Measurements from ENCODE around the gene OR52A5. TPM values are rescaled to one million over a fixed set of nuclear protein-coding genes. Genes with fewer than 3 reads are reported as not detected.

OR52A5 gene
- total and polyA plus RNA-seq, 8 donors, result not detected

GRCh38 chr11:5088556-5088955 is 49.6 kb downstream of the OR52A5 start:
- intact Hi-C loops (cut with DNase I), result no loop called here
- no peak for TF ChIP-seq CTCF (IDR thresholded peaks at IDR 0.05)

GRCh38 chr11:5083602-5084001 is 54.6 kb downstream of the OR52A5 start:
- H3K36me3 ChIP-seq, result no peaks in the 10 kb centered on the region
- H3K4me1 ChIP-seq, result no peaks in the 10 kb centered on the region
- TF ChIP-seq CTCF (IDR thresholded peaks at IDR 0.05), result no peak
- H3K4me3 ChIP-seq, result no peak overlapping the region
- intact Hi-C loops (cut with DNase I), result no loop called here
- DNase-seq, result no peak
- no peaks in the 10 kb centered on the region for H3K9me3 ChIP-seq
- no peak for ATAC-seq
- H3K27me3 ChIP-seq, result no peaks in the 10 kb centered on the region
- no peak overlapping the region for H3K27ac ChIP-seq

More at GRCh38 chr11:5088556-5088955, 49.6 kb downstream of the OR52A5 start:
- Histone ChIP-seq H3K36me3 (no peaks in the 10 kb centered on the region), H3K27me3 (no peaks in the 10 kb centered on the region), H3K27ac (no peak overlapping the region), H3K9me3 (no peaks in the 10 kb centered on the region), H3K4me1 (no peaks in the 10 kb centered on the region), H3K4me3 (no peak overlapping the region)
- DNase-seq (no peak), ATAC-seq (no peak)

- Histone ChIP-seq H3K4me1 (no peaks in the 10 kb centered on the region), H3K4me3 (no peak overlapping the region), H3K36me3 (no peaks in the 10 kb centered on the region), H3K9me3 (no peaks in the 10 kb centered on the region), H3K27me3 (no peaks in the 10 kb centered on the region), H3K27ac (no peak overlapping the region)
- ATAC-seq (no peak), DNase-seq (no peak)
- intact Hi-C loops (cut with DNase I), result no loop called here
- no peak for TF ChIP-seq CTCF (IDR thresholded peaks at IDR 0.05)
These were observed 56.8 kb downstream of the OR52A5 start for GRCh38 chr11:5081405-5081804.

Other genes starting within 250 kb of the OR52A5 start
- not detected for gene OR51A7, start 234.6 kb downstream of the OR52A5 start, total RNA-seq
- gene OR51A7, start 234.6 kb downstream of the OR52A5 start, polyA plus RNA-seq (ENCODE audit: insufficient read length in 6 of 6), result not detected
- gene OR51G2, start 219.0 kb downstream of the OR52A5 start, total RNA-seq, result not detected
- not detected for gene OR51G2, start 219.0 kb downstream of the OR52A5 start, polyA plus RNA-seq (ENCODE audit: insufficient read length in 6 of 6)
- gene OR51G1, start 214.0 kb downstream of the OR52A5 start, total RNA-seq, result not detected
- gene OR51G1, start 214.0 kb downstream of the OR52A5 start, polyA plus RNA-seq (ENCODE audit: insufficient read length in 6 of 6), result not detected
- not detected for gene OR51A4, start 190.8 kb downstream of the OR52A5 start, total RNA-seq
- gene OR51A4, start 190.8 kb downstream of the OR52A5 start, polyA plus RNA-seq (ENCODE audit: insufficient read length in 6 of 6), result not detected
- not detected for gene OR51A2, start 182.6 kb downstream of the OR52A5 start, total RNA-seq
- not detected for gene OR51A2, start 182.6 kb downstream of the OR52A5 start, polyA plus RNA-seq (ENCODE audit: insufficient read length in 6 of 6)
- gene OR51L1, start 143.5 kb downstream of the OR52A5 start, total RNA-seq, result not detected
- under 1 TPM in 5 of 6 donors, not detected in 1; 0.01 to 0.06 (median 0.03) TPM for gene OR51L1, start 143.5 kb downstream of the OR52A5 start, polyA plus RNA-seq (ENCODE audit: insufficient read length in 6 of 6)
- gene OR52J3, start 91.8 kb downstream of the OR52A5 start, total RNA-seq, result not detected
- not detected for gene OR52J3, start 91.8 kb downstream of the OR52A5 start, polyA plus RNA-seq (ENCODE audit: insufficient read length in 6 of 6)
- gene OR52E2, start 78.7 kb downstream of the OR52A5 start, total RNA-seq, result not detected
- gene OR52E2, start 78.7 kb downstream of the OR52A5 start, polyA plus RNA-seq (ENCODE audit: insufficient read length in 6 of 6), result not detected
- not detected for gene OR52E1, start 68.8 kb downstream of the OR52A5 start, total RNA-seq
- gene OR52E1, start 68.8 kb downstream of the OR52A5 start, polyA plus RNA-seq (ENCODE audit: insufficient read length in 6 of 6), result not detected
- not detected for gene OR52A1, start 16.4 kb upstream of the OR52A5 start, total RNA-seq
- gene OR52A1, start 16.4 kb upstream of the OR52A5 start, polyA plus RNA-seq (ENCODE audit: insufficient read length in 6 of 6), result under 1 TPM; 0.02 to 0.03 (median 0.03) TPM
- gene OR51V1, start 62.3 kb upstream of the OR52A5 start, total RNA-seq, result not detected
- not detected for gene OR51V1, start 62.3 kb upstream of the OR52A5 start, polyA plus RNA-seq (ENCODE audit: insufficient read length in 6 of 6)
- 100 to 1,000 TPM; 247 to 273 TPM for gene HBB, start 88.7 kb upstream of the OR52A5 start, total RNA-seq
- 100 to 1,000 TPM; 137 to 967 (median 304) TPM for gene HBB, start 88.7 kb upstream of the OR52A5 start, polyA plus RNA-seq (ENCODE audit: insufficient read length in 6 of 6)
- under 1 TPM in 1 of 2 donors, not detected in 1; 0.82 TPM for gene HBD, start 96.1 kb upstream of the OR52A5 start, total RNA-seq
- gene HBD, start 96.1 kb upstream of the OR52A5 start, polyA plus RNA-seq (ENCODE audit: insufficient read length in 6 of 6), result 1 to 10 TPM in 3 of 6 donors, under 1 TPM in 3; 0.44 to 1.2 (median 0.96) TPM
- gene HBG1, start 111.5 kb upstream of the OR52A5 start, total RNA-seq, result not detected
- 1,000 to 10,000 TPM in 3 of 6 donors, 10 to 100 TPM in 1, 1 to 10 TPM in 2; 3.5 to 2,797 (median 512) TPM for gene HBG1, start 111.5 kb upstream of the OR52A5 start, polyA plus RNA-seq (ENCODE audit: insufficient read length in 6 of 6)
- gene HBG2, start 116.4 kb upstream of the OR52A5 start, total RNA-seq, result not detected
- gene HBG2, start 116.4 kb upstream of the OR52A5 start, polyA plus RNA-seq (ENCODE audit: insufficient read length in 6 of 6), result 1,000 to 10,000 TPM; 1,963 to 7,853 (median 3,552) TPM
- not detected for gene HBE1, start 131.6 kb upstream of the OR52A5 start, total RNA-seq
- gene HBE1, start 131.6 kb upstream of the OR52A5 start, polyA plus RNA-seq (ENCODE audit: insufficient read length in 6 of 6), result 10 to 100 TPM in 3 of 6 donors, 1 to 10 TPM in 3; 4.2 to 41.6 (median 16.3) TPM
- not detected for gene OR51B4, start 163.6 kb upstream of the OR52A5 start, total RNA-seq
- under 1 TPM in 5 of 6 donors, not detected in 1; 0.35 to 0.58 (median 0.53) TPM for gene OR51B4, start 163.6 kb upstream of the OR52A5 start, polyA plus RNA-seq (ENCODE audit: insufficient read length in 6 of 6)
- gene OR51B2, start 185.9 kb upstream of the OR52A5 start, total RNA-seq, result not detected
- gene OR51B2, start 185.9 kb upstream of the OR52A5 start, polyA plus RNA-seq (ENCODE audit: insufficient read length in 6 of 6), result under 1 TPM in 1 of 6 donors, not detected in 5; 0.23 TPM
- under 1 TPM; 0.29 to 0.41 TPM for gene OR51B5, start 205.2 kb upstream of the OR52A5 start, total RNA-seq
- under 1 TPM; 0.41 to 0.87 (median 0.71) TPM for gene OR51B5, start 205.2 kb upstream of the OR52A5 start, polyA plus RNA-seq (ENCODE audit: insufficient read length in 6 of 6)
- gene OR51B6, start 213.2 kb upstream of the OR52A5 start, total RNA-seq, result not detected
- under 1 TPM in 1 of 6 donors, not detected in 5; 0.14 TPM for gene OR51B6, start 213.2 kb upstream of the OR52A5 start, polyA plus RNA-seq (ENCODE audit: insufficient read length in 6 of 6)
- gene OR51M1, start 245.5 kb upstream of the OR52A5 start, total RNA-seq, result not detected
- under 1 TPM in 4 of 6 donors, not detected in 2; 0.06 to 0.24 (median 0.08) TPM for gene OR51M1, start 245.5 kb upstream of the OR52A5 start, polyA plus RNA-seq (ENCODE audit: insufficient read length in 6 of 6)

All from left lung (tissue), 10 donors.